Activated naive CD4-positive, alpha-beta T cell treated with anti-CD3 and anti-CD28 coated beads for 36 hours (primary cell): Measurements from ENCODE around the gene PRKX. TPM values are rescaled to one million over a fixed set of nuclear protein-coding genes. Genes with fewer than 3 reads are reported as not detected.
A peak's percentile ranks its signal among the peaks of the same experiment; 100 is the strongest.
"Not testable (repeated sequence)": the region's sequence is repeated elsewhere in the genome, so short reads cannot be mapped to it uniquely, and the experiment has no call there.

Experiments
- CTCF ChIA-PET: fragments of 350-600 bp; sonication (Branson Sonifier 250); formaldehyde crosslinking; loops from one replicate; lab custom pipeline; 2021; ENCODE audit warnings: antibody characterized with exemption; lab: Charles Lee
- DNase-seq: peaks from one replicate; pipeline ENCODE4 v3.0.0-alpha.2; 2020
- H3K27ac Mint-ChIP-seq: one replicate; pipeline ENCODE4 v1.8.0; 2021; ENCODE audit warnings: mild to moderate bottlenecking, mixed read lengths
- H3K27me3 Mint-ChIP-seq: one replicate; pipeline ENCODE4 v1.8.0; 2021; ENCODE audit warnings: low read depth, mixed read lengths
- H3K36me3 Mint-ChIP-seq: one replicate; pipeline ENCODE4 v1.8.0; 2021; ENCODE audit warnings: low read depth, mixed read lengths
- H3K4me1 Mint-ChIP-seq: one replicate; pipeline ENCODE4 v1.8.0; 2021; ENCODE audit warnings: low read depth, mixed read lengths
- H3K4me3 Mint-ChIP-seq: one replicate; pipeline ENCODE4 v1.8.0; 2021; ENCODE audit warnings: mild to moderate bottlenecking, moderate library complexity, mixed read lengths
- H3K9me3 Mint-ChIP-seq: one replicate; pipeline ENCODE4 v1.8.0; 2021; ENCODE audit warnings: mixed read lengths
- intact Hi-C: fragments of 100-400 bp; cut with micrococcal nuclease; formaldehyde crosslinking; loops from one replicate; pipeline ENCODE4 v1.15.1; 2023
- total RNA-seq, 2 experiments: library from RNA; stranded (reverse); gene quantifications; one replicate each; pipeline ENCODE4 v1.2.3, GENCODE V29; 2021

The PRKX gene
- total RNA-seq, 2 experiments from 2014 or later, result 57.0 to 57.6 TPM

- no peaks in the 10 kb centered on the region for H3K4me1 Mint-ChIP-seq
- H3K27me3 Mint-ChIP-seq, result no peaks in the 10 kb centered on the region
- intact Hi-C loops, result no loop called here
- CTCF ChIA-PET, result no interaction called here
- no peak overlapping the region for H3K27ac Mint-ChIP-seq
- H3K36me3 Mint-ChIP-seq, result no peaks in the 10 kb centered on the region
- no peak overlapping the region for H3K4me3 Mint-ChIP-seq
- H3K9me3 Mint-ChIP-seq, result no peaks in the 10 kb centered on the region
- no peak for DNase-seq
Measured at GRCh38 chrX:3728454-3728853, 15.0 kb upstream of the PRKX start.

- CTCF ChIA-PET, H3K4me1 Mint-ChIP-seq, H3K27ac Mint-ChIP-seq, H3K36me3 Mint-ChIP-seq, intact Hi-C loops, H3K9me3 Mint-ChIP-seq, H3K27me3 Mint-ChIP-seq, DNase-seq, H3K4me3 Mint-ChIP-seq: not testable (repeated sequence)
Measured at GRCh38 chrX:3723460-3723859, 10.0 kb upstream of the PRKX start.

GRCh38 chrX:3717742-3718420 is 4.4 kb upstream of the PRKX start:
- Mint-ChIP-seq H3K4me3 (no peak overlapping the region), H3K9me3 (no peaks in the 10 kb centered on the region), H3K36me3 (no peaks in the 10 kb centered on the region), H3K4me1 (no peaks in the 10 kb centered on the region), H3K27me3 (no peaks in the 10 kb centered on the region), H3K27ac (no peak overlapping the region)
- intact Hi-C loops, result loop anchor here (10.0 kb wide), 1 partner anchor 1023 kb away; the partner anchor contains the start of gene CD99
- DNase-seq, result no peak
- CTCF ChIA-PET, result no interaction called here

GRCh38 chrX:3715921-3716320 is 2.5 kb upstream of the PRKX start:
- no peak overlapping the region for H3K4me3 Mint-ChIP-seq
- intact Hi-C loops, result loop anchor here (10.0 kb wide), 1 partner anchor 1021 kb away; the partner anchor contains the start of gene CD99
- no peak for DNase-seq
- peaks cover 7% of the 10 kb centered on the region for H3K36me3 Mint-ChIP-seq
- CTCF ChIA-PET, result interaction anchor here (0.9 kb wide), 1 partner anchor 64 kb away, joined by 3 read pairs; no protein-coding TSS in a partner anchor
- H3K4me1 Mint-ChIP-seq, result peaks cover 7% of the 10 kb centered on the region
- H3K9me3 Mint-ChIP-seq, result no peaks in the 10 kb centered on the region
- H3K27me3 Mint-ChIP-seq, result no peaks in the 10 kb centered on the region
- H3K27ac Mint-ChIP-seq, result no peak overlapping the region

GRCh38 chrX:3714706-3715479 is 1.4 kb upstream of the PRKX start:
- H3K9me3 Mint-ChIP-seq, DNase-seq, H3K36me3 Mint-ChIP-seq, H3K27me3 Mint-ChIP-seq, H3K4me3 Mint-ChIP-seq, H3K27ac Mint-ChIP-seq, CTCF ChIA-PET: not testable (repeated sequence)
- peaks cover 10% of the 10 kb centered on the region for H3K4me1 Mint-ChIP-seq
- intact Hi-C loops, result loop anchor here (5.0 to 10.0 kb wide), 2 partner anchors 67 to 1020 kb away; partner anchors contain the start of gene CD99

GRCh38 chrX:3713937-3714434 is 537 bp upstream of the PRKX start:
- CTCF ChIA-PET, result interaction anchor here (0.9 kb wide), 1 partner anchor 100 kb away, joined by 3 read pairs; no protein-coding TSS in a partner anchor
- Mint-ChIP-seq H3K4me1 (peaks cover 16% of the 10 kb centered on the region), H3K4me3 (peak overlapping the region; percentile 68), H3K27ac (no peak overlapping the region), H3K27me3 (no peaks in the 10 kb centered on the region), H3K9me3 (no peaks in the 10 kb centered on the region), H3K36me3 (peaks cover 7% of the 10 kb centered on the region)
- DNase-seq, result no peak
- intact Hi-C loops, result loop anchor here (1.0 to 10.0 kb wide), 5 partner anchors 25 to 1019 kb away; partner anchors contain the start of gene CD99

GRCh38 chrX:3712870-3713224 is 602 bp downstream of the PRKX start:
- peak overlapping the region; percentile 88 for H3K4me3 Mint-ChIP-seq
- DNase-seq, result no peak
- no peaks in the 10 kb centered on the region for H3K27me3 Mint-ChIP-seq
- CTCF ChIA-PET, result interaction anchor here (1.8 kb wide), 1 partner anchor 13 kb away, joined by 4 read pairs; no protein-coding TSS in a partner anchor
- H3K36me3 Mint-ChIP-seq, result peaks cover 7% of the 10 kb centered on the region
- no peak overlapping the region for H3K27ac Mint-ChIP-seq
- intact Hi-C loops, result loop anchor here (1.0 to 10.0 kb wide), 5 partner anchors 26 to 1018 kb away; partner anchors contain the start of gene CD99
- H3K9me3 Mint-ChIP-seq, result no peaks in the 10 kb centered on the region
- H3K4me1 Mint-ChIP-seq, result peaks cover 25% of the 10 kb centered on the region

GRCh38 chrX:3712051-3712869 is 1.2 kb downstream of the PRKX start:
- Mint-ChIP-seq H3K27me3 (no peaks in the 10 kb centered on the region), H3K27ac (peak overlapping the region; percentile 92), H3K4me1 (peaks cover 29% of the 10 kb centered on the region), H3K36me3 (peaks cover 7% of the 10 kb centered on the region), H3K4me3 (peak overlapping the region; percentile 88), H3K9me3 (no peaks in the 10 kb centered on the region)
- peak; percentile 16 for DNase-seq
- CTCF ChIA-PET, result interaction anchor here (0.9 to 1.8 kb wide), 2 partner anchors 13 to 24 kb away, joined by 3 to 4 read pairs; no protein-coding TSS in a partner anchor
- intact Hi-C loops, result loop anchor here (2.0 to 10.0 kb wide), 4 partner anchors 27 to 1017 kb away; partner anchors contain the start of gene CD99

- peak overlapping the region; percentile 88 for H3K4me3 Mint-ChIP-seq
- no peaks in the 10 kb centered on the region for H3K27me3 Mint-ChIP-seq
Measured at GRCh38 chrX:3711331-3711917, 2.0 kb downstream of the PRKX start.

GRCh38 chrX:3707673-3708274 is 5.7 kb downstream of the PRKX start:
- DNase-seq, intact Hi-C loops, H3K4me3 Mint-ChIP-seq, H3K27me3 Mint-ChIP-seq, H3K27ac Mint-ChIP-seq, H3K9me3 Mint-ChIP-seq, CTCF ChIA-PET: not testable (repeated sequence)
- peaks cover 62% of the 10 kb centered on the region for H3K4me1 Mint-ChIP-seq
- H3K36me3 Mint-ChIP-seq, result peaks cover 23% of the 10 kb centered on the region

More at GRCh38 chrX:3711331-3711917, 2.0 kb downstream of the PRKX start:
- CTCF ChIA-PET, result interaction anchor here (0.8 to 1.8 kb wide), 3 partner anchors 12 to 108 kb away, joined by 3 to 4 read pairs (median 4); no protein-coding TSS in a partner anchor
- Mint-ChIP-seq H3K36me3 (peaks cover 12% of the 10 kb centered on the region), H3K9me3 (no peaks in the 10 kb centered on the region), H3K4me1 (peaks cover 37% of the 10 kb centered on the region), H3K27ac (peak overlapping the region; percentile 92)
- peak; percentile 14 for DNase-seq
- intact Hi-C loops, result loop anchor here (5.0 to 10.0 kb wide), 2 partner anchors 71 to 1017 kb away; partner anchors contain the start of gene CD99

- Mint-ChIP-seq H3K36me3 (peaks cover 19% of the 10 kb centered on the region), H3K4me1 (peaks cover 67% of the 10 kb centered on the region), H3K27ac (peak overlapping the region; percentile 41), H3K27me3 (no peaks in the 10 kb centered on the region), H3K9me3 (no peaks in the 10 kb centered on the region), H3K4me3 (no peak overlapping the region)
- DNase-seq, result no peak
- intact Hi-C loops, result no loop called here
- CTCF ChIA-PET, result interaction anchor here (0.8 kb wide), 1 partner anchor 35 kb away, joined by 3 read pairs; no protein-coding TSS in a partner anchor
Measured at GRCh38 chrX:3706481-3706880, 7.0 kb downstream of the PRKX start.
